HepG2 (cell line): ENCODE results near the gene ASIC3. TPM values are rescaled to one million over a fixed set of nuclear protein-coding genes. Genes with fewer than 3 reads are reported as not detected.
A peak's percentile ranks its signal among the peaks of the same experiment; 100 is the strongest.

Source experiments
- ARID2 ChIP-seq: sonication (generic); formaldehyde crosslinking; IDR thresholded peaks from 2 replicates; pipeline ENCODE4 v1.8.1; 2022; ENCODE audit warnings: mild to moderate bottlenecking, missing genetic modification reagents, borderline replicate concordance
- DMAP1 ChIP-seq: IDR thresholded peaks from 2 replicates; pipeline ENCODE4 v1.6.1; 2016
- FIP1L1 ChIP-seq: fragments of 200-400 bp; formaldehyde crosslinking; IDR thresholded peaks from 2 replicates; pipeline ENCODE4 v1.6.1; 2018; ENCODE audit warnings: low read depth, mild to moderate bottlenecking, low read length, moderate library complexity, borderline replicate concordance; ENCODE audit not compliant: insufficient read depth
- MNT ChIP-seq: fragments of 450-650 bp; IDR thresholded peaks from 2 replicates; pipeline ENCODE4 v1.6.1; 2016
- MXD4 ChIP-seq: IDR thresholded peaks from 2 replicates; pipeline ENCODE4 v1.6.1; 2016; ENCODE audit warnings: mild to moderate bottlenecking, missing biosample characterization, missing genetic modification reagents
- MYC ChIP-seq: sonication (generic); formaldehyde crosslinking; IDR thresholded peaks from 2 replicates; pipeline ENCODE4 v1.9.0; 2021; ENCODE audit warnings: missing genetic modification reagents, borderline replicate concordance
- PPARG ChIP-seq: conservative IDR thresholded peaks from 2 replicates; pipeline ENCODE4 v1.6.1; 2016; ENCODE audit warnings: missing biosample characterization, missing genetic modification reagents
- REPIN1 ChIP-seq: sonication (generic); formaldehyde crosslinking; IDR thresholded peaks from 2 replicates; pipeline ENCODE4 v1.8.0; 2022; ENCODE audit warnings: missing genetic modification reagents, low read depth, mild to moderate bottlenecking, borderline replicate concordance
- SALL1 ChIP-seq: sonication (generic); formaldehyde crosslinking; IDR thresholded peaks from 2 replicates; pipeline ENCODE4 v1.8.0; 2022; ENCODE audit warnings: mild to moderate bottlenecking, missing genetic modification reagents
- SAP130 ChIP-seq: IDR thresholded peaks from 2 replicates; pipeline ENCODE4 v1.6.1; 2016; ENCODE audit warnings: low read depth
- ZBTB4 ChIP-seq: sonication (generic); formaldehyde crosslinking; IDR thresholded peaks from 2 replicates; pipeline ENCODE4 v1.4.0; 2020; ENCODE audit warnings: missing genetic modification reagents, mild to moderate bottlenecking, borderline replicate concordance
- ZBTB7B ChIP-seq: sonication (generic); formaldehyde crosslinking; IDR thresholded peaks from 2 replicates; pipeline ENCODE4 v1.4.0; 2020; ENCODE audit warnings: missing genetic modification reagents
- ZIK1 ChIP-seq: sonication (generic); formaldehyde crosslinking; IDR thresholded peaks from 2 replicates; pipeline ENCODE4 v1.5.0; 2020; ENCODE audit warnings: mild to moderate bottlenecking, low read depth, missing genetic modification reagents, borderline replicate concordance
- ZNF143 ChIP-seq: sonication (generic); formaldehyde crosslinking; IDR thresholded peaks from 2 replicates; pipeline ENCODE4 v1.4.0; 2020; ENCODE audit warnings: missing genetic modification reagents
- ZNF230 ChIP-seq: sonication (generic); formaldehyde crosslinking; IDR thresholded peaks from 2 replicates; pipeline ENCODE4 v1.4.0; 2020; ENCODE audit warnings: mild to moderate bottlenecking, missing genetic modification reagents
- ZNF747 ChIP-seq: sonication (generic); formaldehyde crosslinking; IDR thresholded peaks from 2 replicates; pipeline ENCODE4 v1.8.1; 2023; ENCODE audit warnings: missing genetic modification reagents, mild to moderate bottlenecking, borderline replicate concordance
- ZNF768 ChIP-seq: sonication (generic); formaldehyde crosslinking; IDR thresholded peaks from 2 replicates; pipeline ENCODE4 v1.4.0; 2020; ENCODE audit warnings: missing genetic modification reagents
- ZNF83 ChIP-seq: sonication (generic); formaldehyde crosslinking; IDR thresholded peaks from 2 replicates; pipeline ENCODE4 v1.4.0; 2020; ENCODE audit warnings: missing genetic modification reagents, mild to moderate bottlenecking, borderline replicate concordance
- ZSCAN31 ChIP-seq: sonication (generic); formaldehyde crosslinking; IDR thresholded peaks from 2 replicates; pipeline ENCODE4 v1.5.0; 2020; ENCODE audit warnings: low read depth, mild to moderate bottlenecking, missing genetic modification reagents
- polyA plus RNA-seq, 8 experiments: library from polyadenylated mRNA; depleted of rRNA in 3 of 8; stranded (reverse) in 7 of 8; unstranded in 1 of 8; fragments of >200 nt; fragmentation: Illumina TruSeq in 4 of 8; extraction: Trizol in 4 of 8; gene quantifications; 2 replicates each; pipeline versions ENCODE4 v1.2.1 to v1.2.3, GENCODE V29; 2011 to 2016; ENCODE audit warnings: low read depth in 4 of 8, missing spikeins in 1 of 8, mixed read lengths in 1 of 8; ENCODE audit not compliant: insufficient read depth in 1 of 8
- total RNA-seq, 5 experiments: library from RNA; depleted of rRNA; stranded (reverse); fragments of >200 nt; fragmentation: Illumina TruSeq; extraction: Trizol; gene quantifications; 2 replicates each; pipeline ENCODE4 v1.2.3, GENCODE V29; 2016; ENCODE audit warnings: low read depth in 1 of 5
- TF ChIP-seq, protein P1 (sequence below): sonication (generic); formaldehyde crosslinking; IDR thresholded peaks from 2 replicates; pipeline ENCODE4 v1.5.0; 2020; ENCODE audit warnings: missing genetic modification reagents, mild to moderate bottlenecking, borderline replicate concordance

Gene ASIC3
- total and polyA plus RNA-seq, 2 of the 13 experiments (the other 11 are each of a cell fraction or from before 2014, with no cell fraction given): 0.51 TPM; not detected in 1

- peak; percentile 23; the same call in 1 of the 2 replicates for TF ChIP-seq ZNF747 (CRISPR knock-in tag)
- TF ChIP-seq REPIN1 (CRISPR knock-in tag): peak; percentile 19; the same call in 1 of the 2 replicates
- 0 out of 2 replicates have a peak, but pooled peaks have one; percentile 5 for TF ChIP-seq ZBTB7B (CRISPR knock-in tag)
- TF ChIP-seq MXD4 (CRISPR knock-in tag): peak; percentile 50; the same call in 1 of the 2 replicates
- 0 out of 2 replicates have a peak, but pooled peaks have one; percentile 24 for TF ChIP-seq ZNF230
- 0 out of 2 replicates have a peak, but pooled peaks have one; percentile 30 for TF ChIP-seq ZNF143 (CRISPR knock-in tag)
- no peak for TF ChIP-seq MNT
- TF ChIP-seq ZIK1 (CRISPR knock-in tag): 0 out of 2 replicates have a peak, but pooled peaks have one; percentile 21
- TF ChIP-seq DMAP1 (CRISPR knock-in tag): peak; percentile 54; the same call in 1 of the 2 replicates
- 0 out of 2 replicates have a peak, but pooled peaks have one; percentile 20 for TF ChIP-seq ZNF768 (CRISPR knock-in tag)
- peak; percentile 60 for TF ChIP-seq SALL1
- TF ChIP-seq ARID2 (CRISPR knock-in tag): 0 out of 2 replicates have a peak, but pooled peaks have one; percentile 23
- TF ChIP-seq FIP1L1: no peak
- TF ChIP-seq MYC: peak; percentile 81
- peak; percentile 9; the same call in 1 of the 2 replicates for TF ChIP-seq ZSCAN31
- TF ChIP-seq PPARG (CRISPR knock-in tag): 0 out of 2 replicates have a peak, but pooled peaks have one; percentile 26
- TF ChIP-seq SAP130: peak; percentile 60
- TF ChIP-seq, protein P1, sequence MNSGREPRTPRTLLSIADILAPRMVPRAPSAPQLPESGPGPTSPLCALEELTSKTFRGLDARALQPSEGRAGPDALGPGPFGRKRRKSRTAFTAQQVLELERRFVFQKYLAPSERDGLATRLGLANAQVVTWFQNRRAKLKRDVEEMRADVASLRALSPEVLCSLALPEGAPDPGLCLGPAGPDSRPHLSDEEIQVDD (CRISPR knock-in tag): peak; percentile 60; the same call in 1 of the 2 replicates
- TF ChIP-seq ZBTB4 (CRISPR knock-in tag): 0 out of 2 replicates have a peak, but pooled peaks have one; percentile 22
- TF ChIP-seq ZNF83 (CRISPR knock-in tag): peak; percentile 90
Measured at GRCh38 chr7:151010307-151011096, 37.8 kb upstream of the ASIC3 start (continued).
